ENCODE measurements around the gene AGPAT2. TPM values are rescaled to one million over a fixed set of nuclear protein-coding genes. Genes with fewer than 3 reads are reported as not detected.

The AGPAT2 gene
- total RNA-seq, 1 experiment from 2014 or later, result 40.4 TPM

- Mint-ChIP-seq H3K4me3 (ENCODE audit: low read depth, unreplicated experiment) (peak overlapping the region; percentile 81), H3K27me3 (ENCODE audit: unreplicated experiment) (no peaks in the 10 kb centered on the region), H3K36me3 (ENCODE audit: insufficient read depth, unreplicated experiment) (peaks cover 58% of the 10 kb centered on the region), H3K9me3 (ENCODE audit: low read depth, unreplicated experiment) (no peaks in the 10 kb centered on the region), H3K27ac (ENCODE audit: unreplicated experiment) (peak overlapping the region; percentile 70), H3K4me1 (ENCODE audit: low read depth, unreplicated experiment) (peaks cover 10% of the 10 kb centered on the region)
- BruUV-seq (replicated peaks), result no TSS peak
- intact Hi-C loops (cut with micrococcal nuclease; ENCODE audit: unreplicated experiment), result no loop called here
- DNase-seq, result peak; percentile 87
- TF ChIP-seq CTCF (IDR thresholded peaks at IDR 0.05; ENCODE audit: unreplicated experiment), result peak; percentile 72
- CTCF ChIA-PET, result interaction anchor here (1.4 kb wide), 1 partner anchor 10 kb away, joined by 3 read pairs; no protein-coding TSS in a partner anchor
These were observed 40.9 kb upstream of the AGPAT2 start for GRCh38 chr9:136728080-136728547.

- peak; percentile 28 for TF ChIP-seq CTCF (IDR thresholded peaks at IDR 0.05; ENCODE audit: unreplicated experiment)
- H3K27ac Mint-ChIP-seq (ENCODE audit: unreplicated experiment), result peak overlapping the region; percentile 93
- peaks cover 59% of the 10 kb centered on the region for H3K36me3 Mint-ChIP-seq (ENCODE audit: insufficient read depth, unreplicated experiment)
- intact Hi-C loops (cut with micrococcal nuclease; ENCODE audit: unreplicated experiment), result no loop called here
- H3K9me3 Mint-ChIP-seq (ENCODE audit: low read depth, unreplicated experiment), result no peaks in the 10 kb centered on the region
- peak overlapping the region; percentile 81 for H3K4me3 Mint-ChIP-seq (ENCODE audit: low read depth, unreplicated experiment)
- no peaks in the 10 kb centered on the region for H3K27me3 Mint-ChIP-seq (ENCODE audit: unreplicated experiment)
- CTCF ChIA-PET, result interaction anchor here (0.6 to 1.6 kb wide), 3 partner anchors 19 to 401 kb away, joined by 4 to 6 read pairs (median 4); no protein-coding TSS in a partner anchor
- peaks cover 10% of the 10 kb centered on the region for H3K4me1 Mint-ChIP-seq (ENCODE audit: low read depth, unreplicated experiment)
- no peak for DNase-seq
- no TSS peak for BruUV-seq (replicated peaks)
These were observed 39.5 kb upstream of the AGPAT2 start for GRCh38 chr9:136726631-136727191.

GRCh38 chr9:136726118-136726517, 38.9 kb upstream of the AGPAT2 start:
- CTCF ChIA-PET, result interaction anchor here (1.6 kb wide), 1 partner anchor 25 kb away, joined by 6 read pairs; no protein-coding TSS in a partner anchor
- intact Hi-C loops (cut with micrococcal nuclease; ENCODE audit: unreplicated experiment), result no loop called here
- Mint-ChIP-seq H3K9me3 (ENCODE audit: low read depth, unreplicated experiment) (no peaks in the 10 kb centered on the region), H3K27ac (ENCODE audit: unreplicated experiment) (peak overlapping the region; percentile 93), H3K4me1 (ENCODE audit: low read depth, unreplicated experiment) (peaks cover 10% of the 10 kb centered on the region), H3K4me3 (ENCODE audit: low read depth, unreplicated experiment) (peak overlapping the region; percentile 81), H3K36me3 (ENCODE audit: insufficient read depth, unreplicated experiment) (peaks cover 64% of the 10 kb centered on the region), H3K27me3 (ENCODE audit: unreplicated experiment) (no peaks in the 10 kb centered on the region)
- no peak for DNase-seq
- no TSS peak for BruUV-seq (replicated peaks)
- TF ChIP-seq CTCF (IDR thresholded peaks at IDR 0.05; ENCODE audit: unreplicated experiment), result no peak

- no peak for DNase-seq
- BruUV-seq (replicated peaks), result no TSS peak
- intact Hi-C loops (cut with micrococcal nuclease; ENCODE audit: unreplicated experiment), result no loop called here
- Mint-ChIP-seq H3K9me3 (ENCODE audit: low read depth, unreplicated experiment) (no peaks in the 10 kb centered on the region), H3K27ac (ENCODE audit: unreplicated experiment) (no peak overlapping the region), H3K27me3 (ENCODE audit: unreplicated experiment) (no peaks in the 10 kb centered on the region), H3K4me3 (ENCODE audit: low read depth, unreplicated experiment) (no peak overlapping the region), H3K36me3 (ENCODE audit: insufficient read depth, unreplicated experiment) (peaks cover 67% of the 10 kb centered on the region), H3K4me1 (ENCODE audit: low read depth, unreplicated experiment) (peaks cover 10% of the 10 kb centered on the region)
- TF ChIP-seq CTCF (IDR thresholded peaks at IDR 0.05; ENCODE audit: unreplicated experiment), result no peak
- CTCF ChIA-PET, result no interaction called here
These were observed 38.4 kb upstream of the AGPAT2 start for GRCh38 chr9:136725612-136726011.

All from Calu3 (cell line).